Head of caudate nucleus (tissue), 42 donors: ENCODE results near the gene POLA2.
A peak's percentile ranks its signal among the peaks of the same experiment; 100 is the strongest.

Source experiments
- DNase-seq, 42 donors: peaks; one replicate each; pipeline versions ENCODE4 v3.0.0 to v3.0.0-alpha.2; 2020 to 2021; ENCODE audit warnings: mixed read lengths in 7 of 42
- intact Hi-C: fragments of 100-400 bp; cut with DNase I; formaldehyde crosslinking; loops from one replicate; pipeline ENCODE4 v1.15.0; 2022

POLA2 gene

DNA sequence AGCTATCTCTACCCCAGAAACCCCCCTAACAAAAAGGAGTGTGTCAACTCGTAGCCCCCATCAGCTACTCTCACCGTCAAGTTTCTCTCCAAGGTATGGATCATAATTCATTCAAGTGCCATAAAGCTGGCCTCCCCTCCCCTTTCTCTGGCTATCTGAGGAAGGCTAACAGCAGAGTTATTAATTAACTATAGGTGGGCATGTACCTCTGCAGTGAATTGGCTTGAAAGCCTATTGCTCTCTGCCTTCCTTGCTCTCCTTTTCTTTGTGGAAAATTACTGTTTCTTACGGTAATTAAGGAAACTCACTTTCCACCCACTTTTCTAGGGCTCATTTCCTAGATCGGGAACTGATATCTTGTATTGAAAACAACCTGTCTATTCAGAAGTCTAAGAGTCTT is 14.1 kb downstream of the POLA2 start:
- DNase-seq, result no peak
- intact Hi-C loops, result loop anchor here (2.0 to 10.0 kb wide), 2 partner anchors 39 to 239 kb away; partner anchors contain the start of gene CDC42EP2

DNA sequence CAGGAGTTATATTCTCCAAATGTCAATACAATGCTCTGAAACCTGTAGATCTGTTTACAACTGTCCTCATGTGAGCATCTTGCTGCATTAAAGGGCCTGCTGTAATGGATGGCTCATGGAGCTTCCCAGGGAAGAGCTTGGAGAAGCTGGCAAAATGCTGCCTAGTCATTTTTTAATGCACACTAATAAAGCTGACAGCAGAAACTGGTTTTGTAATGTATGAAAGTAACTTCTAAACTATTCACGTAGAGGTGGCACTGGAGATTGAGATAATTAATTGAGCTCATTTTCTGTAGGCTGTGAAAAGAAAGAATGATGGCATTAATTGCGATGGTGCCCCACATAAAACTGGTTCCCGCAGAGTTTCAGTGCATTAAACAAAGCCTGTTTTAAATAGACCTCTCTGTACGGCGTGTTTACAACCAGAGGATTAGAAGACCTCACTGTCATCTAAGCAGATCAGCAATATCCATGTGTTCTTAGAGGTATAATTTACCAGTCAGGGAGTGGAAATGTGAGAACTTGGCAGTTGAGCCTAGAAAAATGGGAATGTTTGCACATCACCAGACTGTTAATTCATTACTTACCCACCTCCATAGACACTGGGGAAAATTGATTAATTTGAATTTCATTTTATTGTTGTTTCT is 16.0 kb downstream of the POLA2 start:
- intact Hi-C loops, result loop anchor here (10.0 kb wide), 1 partner anchor 237 kb away; no protein-coding TSS in a partner anchor
- no peak for DNase-seq

DNA sequence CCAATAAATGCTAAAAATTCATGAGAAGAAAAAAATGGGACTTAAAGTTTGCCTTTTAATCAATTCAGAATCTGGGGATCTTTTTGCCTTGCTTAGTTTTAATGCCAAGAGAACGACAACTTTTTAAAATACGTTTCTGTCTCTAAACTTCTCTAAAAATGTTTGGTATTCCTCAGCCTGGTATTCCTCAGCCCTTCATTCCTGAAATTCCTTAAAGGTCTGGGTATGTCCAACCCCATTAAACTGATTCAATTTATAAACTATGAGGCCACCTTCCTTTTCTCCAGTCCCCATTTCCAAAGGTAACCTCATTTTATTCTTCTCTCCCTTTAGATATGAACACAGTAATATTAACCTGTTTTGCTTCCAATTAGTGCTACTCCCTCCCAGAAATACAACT is 16.6 kb downstream of the POLA2 start:
- intact Hi-C loops, result loop anchor here (10.0 kb wide), 1 partner anchor 236 kb away; no protein-coding TSS in a partner anchor
- no peak for DNase-seq

DNA sequence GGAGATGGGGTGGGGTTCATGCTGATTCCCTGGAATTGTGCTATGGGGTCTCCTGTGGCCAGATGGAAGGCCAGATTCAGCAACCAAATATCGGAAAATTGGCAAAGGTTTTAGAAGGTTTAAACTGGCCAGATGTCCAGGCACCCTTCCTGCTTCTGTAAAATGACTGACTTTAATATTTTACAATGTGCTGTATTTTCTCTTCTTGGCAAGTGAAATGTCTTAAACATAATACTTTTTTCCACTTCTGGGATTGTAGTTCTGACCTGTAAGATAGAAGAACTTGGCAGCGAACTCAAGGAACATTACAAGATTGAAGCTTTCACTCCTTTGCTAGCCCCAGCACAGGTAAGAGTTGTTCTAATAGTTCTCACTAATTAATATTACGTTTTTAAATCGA is 17.5 kb downstream of the POLA2 start:
- intact Hi-C loops, result loop anchor here (10.0 kb wide), 1 partner anchor 236 kb away; no protein-coding TSS in a partner anchor
- DNase-seq, result peak in 1 of 42 donors; percentile 1

DNA sequence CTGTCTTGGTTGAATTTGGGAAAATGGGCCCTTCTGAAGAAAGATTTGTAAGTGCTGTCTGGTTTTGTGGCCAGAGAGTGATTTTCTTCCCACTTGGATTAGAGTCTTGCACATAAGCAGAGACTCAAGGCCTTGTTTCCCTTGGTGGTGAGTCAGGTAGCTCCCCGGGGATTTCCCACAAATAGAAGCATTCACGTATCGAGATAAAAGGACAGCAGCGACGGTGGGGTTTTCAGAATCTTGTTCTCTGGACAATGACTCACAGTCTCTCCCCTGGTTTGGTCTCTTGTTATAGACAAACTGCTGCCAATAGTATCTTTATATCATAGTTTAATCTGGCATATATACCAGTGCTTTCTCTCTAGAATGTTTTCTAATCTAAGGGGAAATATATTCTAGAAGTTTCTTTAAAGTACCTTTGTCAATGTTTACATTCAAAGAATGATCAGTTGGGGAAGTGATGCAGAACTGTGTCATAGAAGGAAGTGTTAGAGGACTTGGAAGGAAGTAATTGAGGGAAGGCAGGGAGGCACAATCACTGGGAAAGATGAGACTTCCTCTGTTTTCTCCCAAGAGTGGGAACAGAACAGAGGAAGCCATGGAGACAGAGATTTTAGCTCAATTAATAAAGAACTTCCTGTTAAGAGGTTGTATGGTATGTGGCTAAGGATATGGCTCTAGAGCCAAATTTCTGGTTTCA is 18.1 kb downstream of the POLA2 start:
- intact Hi-C loops, result loop anchor here (10.0 kb wide), 1 partner anchor 235 kb away; no protein-coding TSS in a partner anchor

DNA sequence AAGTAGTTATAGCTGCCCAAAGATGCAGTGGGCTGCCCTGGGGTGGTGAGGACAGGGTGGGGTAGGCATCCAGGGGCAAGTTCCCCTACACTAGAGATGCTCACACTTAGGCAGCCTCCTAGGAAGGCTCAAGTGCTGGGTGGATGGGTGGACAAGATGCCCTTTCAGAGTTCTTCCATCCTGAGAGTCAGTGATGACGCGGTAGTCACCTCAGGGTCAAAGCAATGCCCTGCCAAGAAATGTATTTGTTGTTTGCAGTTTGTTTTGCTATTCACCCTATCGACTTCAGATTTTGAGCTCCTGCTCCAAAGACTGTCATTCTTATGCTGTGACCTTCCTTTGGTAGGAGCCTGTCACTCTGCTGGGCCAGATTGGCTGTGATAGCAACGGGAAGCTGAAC is 18.9 kb downstream of the POLA2 start:
- intact Hi-C loops, result no loop called here
- peak in 1 of 42 donors; percentile 9 for DNase-seq

More for the DNA sequence above, 18.1 kb downstream of the POLA2 start:
- DNase-seq, result peak in 1 of 42 donors; percentile 8

DNA sequence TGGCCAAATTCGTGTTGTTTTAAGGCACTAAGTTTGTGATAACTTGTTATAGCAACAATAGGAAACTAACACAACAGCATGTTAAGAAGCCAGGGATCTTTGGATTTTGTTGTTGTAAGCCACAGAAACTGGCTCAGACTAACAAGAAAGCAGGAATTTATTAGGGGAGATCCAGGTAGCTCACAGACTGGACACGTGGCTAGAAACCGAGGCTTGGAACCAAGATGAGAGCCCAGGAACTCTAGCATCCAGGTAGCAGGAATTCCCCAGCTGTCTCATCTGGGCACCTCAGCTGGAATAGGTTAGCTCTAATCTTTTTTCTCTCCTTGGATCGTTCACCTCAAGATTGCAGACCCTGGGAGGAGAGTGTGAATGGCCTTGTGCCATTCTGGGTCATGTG is 24.9 kb downstream of the POLA2 start:
- intact Hi-C loops, result no loop called here

DNA sequence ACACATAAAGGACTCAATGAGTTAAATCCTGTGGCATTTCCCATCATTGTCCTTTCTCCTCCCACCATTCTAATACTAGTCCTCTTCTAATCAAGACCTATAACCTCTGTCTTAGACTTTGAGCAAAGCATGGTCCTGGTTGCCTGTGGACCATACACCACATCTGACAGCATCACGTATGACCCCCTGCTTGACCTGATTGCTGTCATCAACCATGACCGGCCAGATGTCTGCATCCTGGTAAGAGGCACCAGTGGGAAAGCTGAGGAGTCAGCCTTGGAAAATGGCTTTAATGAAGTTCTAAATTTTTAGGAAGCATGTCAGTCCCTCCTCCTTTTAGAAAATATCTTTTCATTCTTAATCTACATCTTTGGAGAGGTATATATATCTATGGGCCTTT is 25.8 kb downstream of the POLA2 start:
- no peak for DNase-seq
- intact Hi-C loops, result no loop called here

More for the DNA sequence above, 24.9 kb downstream of the POLA2 start:
- no peak for DNase-seq

DNA sequence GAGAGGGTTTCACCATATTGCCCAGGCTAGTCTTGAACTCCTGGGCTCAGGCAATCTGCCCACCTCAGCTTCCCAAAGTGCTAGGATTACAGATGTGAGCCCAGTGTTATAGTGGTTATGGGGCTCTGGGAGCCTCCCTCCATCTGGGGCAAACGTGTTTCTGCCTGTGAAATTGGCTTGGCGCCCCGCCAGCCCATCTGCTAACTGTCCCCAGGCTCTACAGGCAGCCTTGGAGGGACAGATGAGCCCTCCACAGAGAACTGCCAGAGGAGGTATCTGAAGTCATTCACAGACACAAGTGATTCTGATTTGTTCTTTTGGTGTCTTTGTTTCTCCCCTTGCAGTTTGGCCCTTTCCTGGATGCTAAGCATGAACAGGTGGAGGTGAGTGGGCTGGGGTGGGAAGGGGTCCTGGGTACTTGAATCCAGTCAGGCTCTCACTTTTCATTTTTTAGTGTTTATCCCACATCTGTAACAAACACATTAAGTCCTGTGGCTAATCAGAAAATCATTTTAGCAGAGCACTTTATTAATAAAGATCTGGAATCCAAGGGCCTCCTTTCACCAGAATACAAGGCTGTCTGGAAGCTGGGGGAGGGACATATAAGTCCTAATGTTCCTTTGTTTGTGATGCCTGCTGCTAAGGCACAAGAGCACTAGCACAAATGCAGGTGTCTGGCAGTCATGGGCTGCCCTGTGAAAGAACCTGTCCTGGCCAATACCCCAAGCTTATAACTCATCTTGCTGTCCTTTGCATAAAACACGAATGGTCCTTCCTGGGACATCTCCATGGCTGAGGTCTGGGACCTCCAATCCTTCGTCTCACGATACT is 27.2 kb downstream of the POLA2 start:
- peak in 39 of 42 donors; percentile 34 to 85 (median 68) for DNase-seq

DNA sequence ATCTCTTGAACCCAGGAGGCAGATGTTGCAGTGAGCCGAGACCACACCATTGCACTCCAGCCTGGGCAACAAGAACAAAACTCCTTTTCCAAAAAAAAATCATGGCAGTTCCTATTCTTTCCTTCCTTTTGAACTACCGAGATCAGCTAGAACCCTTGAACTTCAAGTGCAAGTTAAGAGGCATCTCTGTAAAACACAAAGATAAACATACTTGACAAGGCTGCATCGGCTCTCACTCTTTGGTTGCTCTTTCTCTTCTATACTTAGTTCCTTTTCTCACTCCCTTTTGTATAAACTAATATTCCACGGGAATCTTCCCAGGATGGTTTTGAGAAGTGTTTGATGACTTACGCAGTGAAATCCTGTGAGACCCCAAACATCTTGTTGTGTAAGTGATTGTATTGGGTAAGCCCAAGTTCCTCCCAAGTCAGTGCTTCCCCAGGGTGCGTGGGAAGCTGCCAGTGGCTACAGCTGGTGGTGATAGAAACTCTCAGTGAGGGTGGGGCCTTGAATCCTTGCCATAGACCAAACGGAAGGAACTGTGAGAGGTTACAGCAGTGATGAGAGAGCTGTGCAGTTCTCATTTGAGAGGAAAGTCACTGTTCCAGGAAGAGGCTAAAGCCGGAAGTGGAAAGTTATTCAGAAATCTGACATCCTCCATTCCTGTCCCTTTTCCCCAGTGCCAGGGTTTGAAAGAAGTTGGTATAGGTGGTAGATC is 28.8 kb downstream of the POLA2 start:
- intact Hi-C loops, result no loop called here
- peak; percentile 59 to 93 (median 85) for DNase-seq

More for the DNA sequence above, 27.2 kb downstream of the POLA2 start:
- intact Hi-C loops, result no loop called here

DNA sequence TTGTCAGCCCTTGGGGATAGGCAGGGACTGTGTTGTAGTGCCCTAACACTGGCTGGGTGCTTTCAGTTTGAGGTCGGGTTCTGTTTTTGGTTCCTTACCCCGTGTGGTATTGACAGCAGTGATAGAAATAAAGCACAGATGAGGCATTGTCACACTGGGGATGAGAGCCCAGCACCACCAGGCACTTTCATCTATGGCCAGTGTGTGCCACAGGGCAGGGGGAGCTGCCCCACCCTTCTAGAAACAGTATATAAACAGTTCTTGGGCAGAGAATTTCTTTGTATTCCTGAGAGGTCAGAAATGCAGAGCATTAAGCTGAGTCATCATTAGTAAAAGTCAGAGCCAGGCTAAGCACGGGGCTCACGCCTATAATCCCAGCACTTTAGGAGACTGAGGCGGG is 29.9 kb downstream of the POLA2 start:
- DNase-seq, result peak; percentile 53 to 93 (median 82)

DNA sequence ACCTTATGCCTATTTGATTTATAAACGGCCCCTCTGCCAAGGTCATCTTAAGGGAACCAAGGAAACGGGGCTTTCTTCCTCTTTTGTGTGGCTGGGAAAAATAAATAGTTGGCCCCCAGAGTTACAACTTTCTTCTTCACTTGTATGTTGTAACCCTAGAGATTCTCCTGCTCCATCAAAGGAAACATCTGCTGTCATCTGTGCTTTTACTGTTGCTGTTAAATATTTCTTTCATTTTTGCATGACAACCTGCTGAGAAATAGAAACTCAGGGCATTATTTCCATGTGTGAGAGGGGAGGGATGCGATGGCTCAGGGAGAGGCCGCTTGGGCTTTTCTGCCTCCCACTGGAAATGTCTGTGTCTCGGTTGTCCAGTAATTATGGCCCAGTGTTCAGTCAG is 31.1 kb downstream of the POLA2 start:
- intact Hi-C loops, result no loop called here
- DNase-seq, result no peak

More for the DNA sequence above, 29.9 kb downstream of the POLA2 start:
- intact Hi-C loops, result no loop called here

DNA sequence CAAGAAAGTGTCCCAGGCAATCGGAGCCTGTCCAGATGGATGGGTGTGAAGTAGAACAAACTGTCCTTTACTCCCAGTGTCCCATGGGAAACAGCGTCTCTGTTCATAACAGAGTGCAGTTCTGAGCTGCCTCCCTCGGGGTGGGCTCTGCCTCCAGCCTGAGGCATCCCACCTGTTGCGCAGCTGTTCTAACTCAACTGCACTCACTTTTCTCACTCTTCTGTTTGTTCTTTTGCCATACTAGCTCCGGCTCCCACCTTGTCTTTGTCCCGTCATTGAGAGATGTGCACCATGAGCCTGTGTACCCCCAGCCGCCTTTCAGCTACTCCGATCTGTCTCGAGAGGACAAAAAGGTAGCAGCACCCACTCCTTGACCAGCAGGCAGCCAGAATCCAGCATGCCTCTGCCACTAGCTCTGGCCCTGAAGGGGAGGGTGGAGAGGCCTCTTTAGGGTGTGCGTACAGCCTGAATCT is 32.2 kb downstream of the POLA2 start:
- peak in 17 of 42 donors; percentile 20 to 73 (median 55) for DNase-seq
- intact Hi-C loops, result no loop called here

DNA sequence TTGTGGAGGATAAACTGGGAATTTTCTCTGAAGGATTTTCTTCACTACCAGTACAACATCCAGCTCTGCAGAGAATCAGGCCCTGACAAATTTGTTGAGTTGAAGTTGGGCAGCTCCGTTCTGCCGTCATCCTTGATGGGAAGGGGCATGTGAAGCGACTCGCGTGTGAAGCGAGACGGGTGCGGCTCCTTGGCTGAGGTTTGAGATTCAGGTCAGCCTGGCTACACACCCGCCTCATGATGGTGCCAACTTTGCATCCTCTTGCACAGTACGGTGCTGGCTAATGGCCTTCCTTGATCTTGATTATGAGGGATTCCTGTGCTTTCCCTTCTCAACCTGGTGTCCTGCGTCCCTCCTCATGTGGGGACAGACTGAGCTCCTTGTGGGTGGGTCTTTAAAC is 33.2 kb downstream of the POLA2 start:
- no peak for DNase-seq
- intact Hi-C loops, result no loop called here

DNA sequence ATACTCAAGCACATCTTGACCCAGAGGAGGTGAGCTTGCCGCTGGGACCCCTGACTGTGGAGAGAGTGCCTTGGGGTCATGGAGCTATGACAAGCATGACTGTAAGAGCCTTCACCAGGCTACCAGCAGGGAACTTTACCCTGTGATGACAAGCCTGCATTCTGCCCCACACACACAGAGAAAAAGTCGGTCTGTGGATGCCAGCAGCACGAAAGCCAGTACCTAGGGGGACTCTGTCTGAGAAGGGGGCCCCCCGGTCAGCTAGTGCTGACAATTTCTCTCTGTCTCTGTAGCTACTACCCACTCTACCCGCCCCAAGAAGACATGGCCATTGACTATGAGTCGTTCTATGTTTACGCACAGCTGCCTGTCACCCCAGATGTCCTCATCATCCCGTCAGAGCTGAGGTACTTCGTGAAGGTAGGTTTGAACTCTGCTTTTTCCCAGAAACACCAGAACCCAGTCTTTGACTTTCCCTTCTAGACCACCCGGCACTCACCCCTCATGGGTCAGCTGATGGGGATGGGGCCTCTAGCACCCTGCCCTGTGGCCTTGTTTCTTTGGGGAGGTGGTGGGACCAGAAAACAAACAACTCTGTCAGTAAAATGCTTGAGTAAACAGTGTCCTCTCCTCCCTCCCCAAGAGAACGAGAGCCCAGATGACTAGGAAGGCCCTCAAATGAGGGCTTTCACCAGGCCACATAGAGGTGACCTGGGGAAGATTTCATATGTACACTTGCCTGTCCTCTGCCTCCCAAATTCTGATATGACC is 34.0 kb downstream of the POLA2 start:
- intact Hi-C loops, result no loop called here
- no peak for DNase-seq

DNA sequence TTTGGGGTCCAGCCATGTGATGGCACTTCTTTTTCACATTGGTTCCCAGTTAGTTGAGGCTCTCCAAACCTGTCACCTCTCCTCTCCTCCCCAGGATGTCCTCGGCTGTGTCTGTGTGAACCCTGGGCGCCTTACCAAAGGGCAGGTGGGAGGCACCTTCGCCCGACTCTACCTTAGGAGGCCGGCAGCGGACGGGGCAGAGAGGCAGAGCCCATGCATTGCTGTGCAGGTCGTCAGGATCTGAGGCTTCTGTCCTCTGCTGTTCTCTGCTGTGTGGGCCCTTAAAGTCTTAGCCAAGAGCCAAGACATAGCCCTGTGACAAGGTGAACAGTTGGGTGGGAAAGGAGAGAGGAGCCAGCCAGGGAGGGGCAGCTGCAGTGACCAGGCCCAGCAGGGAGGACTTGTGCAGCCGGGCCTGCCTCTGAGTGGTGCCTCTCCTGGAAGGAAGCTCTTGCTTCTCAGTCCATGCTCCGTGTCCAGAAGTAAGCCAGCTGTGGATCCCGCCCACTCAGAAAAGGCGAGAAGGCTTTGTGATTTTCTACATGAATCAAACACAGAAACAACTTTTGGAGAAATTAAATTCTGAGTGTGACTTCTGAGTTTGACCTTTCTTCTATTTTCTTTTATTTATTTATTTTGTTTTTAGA is 35.4 kb downstream of the POLA2 start:
- intact Hi-C loops, result no loop called here
- no peak for DNase-seq

DNA sequence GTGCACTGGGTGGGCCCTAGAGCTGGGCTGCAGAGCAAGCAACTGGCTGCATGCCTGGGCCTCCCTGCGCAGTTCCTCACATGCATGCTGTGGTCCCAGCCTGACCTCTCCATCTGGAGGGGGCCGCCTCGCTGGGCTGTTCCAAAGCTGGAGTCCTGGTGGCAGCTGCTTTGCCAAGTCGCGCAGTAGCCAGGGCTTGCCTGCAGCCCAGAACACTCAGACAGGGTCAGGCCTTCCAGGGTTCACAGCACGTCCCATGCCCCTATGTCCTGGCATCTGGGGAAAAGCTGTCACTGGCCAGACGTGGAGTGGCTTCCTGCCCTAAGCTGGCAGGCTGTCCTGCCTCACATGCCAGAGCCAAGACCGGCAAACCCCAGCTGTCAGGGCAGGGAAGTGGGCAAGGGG is 36.4 kb downstream of the POLA2 start:
- DNase-seq, result peak; percentile 48 to 86 (median 70)
- intact Hi-C loops, result no loop called here
